Measurements from ENCODE around the gene TIMP2. TPM values are rescaled to one million over a fixed set of nuclear protein-coding genes. Genes with fewer than 3 reads are reported as not detected.

The TIMP2 gene
- total and polyA plus RNA-seq, 5 experiments from 2014 or later: 0.22 to 7.3 (median 0.75) TPM

DNA sequence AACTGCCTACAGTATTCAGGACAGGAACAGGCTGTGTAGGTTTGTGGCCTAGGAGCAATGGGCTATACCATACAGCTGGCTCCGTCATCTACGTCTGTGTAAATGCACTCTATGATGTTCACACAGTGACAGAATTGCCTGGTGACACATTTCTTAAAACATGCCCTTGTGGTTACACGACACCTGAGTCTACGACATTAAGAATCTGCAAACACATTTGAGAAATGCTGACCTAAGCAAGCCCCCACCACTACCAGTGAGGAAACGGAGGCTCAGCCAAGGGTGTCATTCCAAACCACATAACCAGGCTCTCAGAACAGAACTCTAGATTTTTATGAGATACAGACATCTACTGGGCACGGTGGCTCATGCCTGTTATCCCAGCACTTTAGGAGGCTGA, 108.1 kb downstream of the TIMP2 start:
- no peaks in the 10 kb centered on the region for H3K9me3 Mint-ChIP-seq
- peak overlapping the region; percentile 33 to 87 (median 77) for H3K4me3 Mint-ChIP-seq
- peaks cover 9 to 55% (median 43%) of the 10 kb centered on the region in 4 donors for H3K4me1 Mint-ChIP-seq
- H3K27ac Mint-ChIP-seq: peak overlapping the region; percentile 91 to 98 (median 98)
- POLR2A ChIA-PET: interaction anchor here (0.7 to 1.9 kb wide), 3 partner anchors 9 to 231 kb away, joined by 3 to 4 read pairs (median 3); no protein-coding TSS in a partner anchor
- ATAC-seq (peak; percentile 74 to 85), DNase-seq (peak in 9 of 10 donors; percentile 24 to 88 (median 78))
- no peaks in the 10 kb centered on the region for H3K27me3 Mint-ChIP-seq
- H3K36me3 Mint-ChIP-seq: peaks cover 5 to 91% (median 59%) of the 10 kb centered on the region in 3 donors

GRCh38 chr17:78815696-78816095, 109.5 kb downstream of the TIMP2 start:
- DNase-seq (no peak), ATAC-seq (no peak)
- peaks cover 5 to 91% (median 59%) of the 10 kb centered on the region in 3 donors for H3K36me3 Mint-ChIP-seq
- H3K27ac Mint-ChIP-seq: peak overlapping the region in 9 of 10 donors; percentile 31 to 89 (median 63)
- peaks cover 9 to 51% (median 41%) of the 10 kb centered on the region in 4 donors for H3K4me1 Mint-ChIP-seq
- H3K9me3 Mint-ChIP-seq: no peaks in the 10 kb centered on the region
- POLR2A ChIA-PET: interaction anchor here (1.9 kb wide), 1 partner anchor 12 kb away, joined by 4 read pairs; no protein-coding TSS in a partner anchor
- H3K4me3 Mint-ChIP-seq: peak overlapping the region in 2 of 10 donors; percentile 20 to 36
- no peaks in the 10 kb centered on the region for H3K27me3 Mint-ChIP-seq

DNA sequence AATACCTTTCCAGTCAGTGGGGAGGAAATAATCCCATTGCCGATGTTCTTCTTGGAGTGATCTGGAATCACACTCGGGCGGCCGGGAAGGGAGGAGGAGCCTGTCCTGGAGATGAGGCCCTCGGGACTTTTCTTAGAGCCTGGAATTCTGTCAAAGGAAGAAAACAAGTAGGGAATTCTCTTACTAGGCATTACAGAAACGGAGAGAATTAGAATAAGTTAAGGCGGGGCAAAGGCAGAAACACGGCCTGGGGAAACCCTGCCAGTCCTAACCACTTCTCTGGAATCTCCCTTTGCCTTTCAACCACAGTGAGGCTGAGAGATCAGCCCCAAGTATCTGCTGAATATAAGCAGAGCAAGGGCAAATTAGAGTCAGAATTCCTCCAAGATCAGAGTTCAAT, 112.3 kb downstream of the TIMP2 start:
- Mint-ChIP-seq H3K4me1 (peaks cover 5 to 32% (median 16%) of the 10 kb centered on the region in 4 donors), H3K4me3 (peak overlapping the region in 1 of 10 donors; percentile 37), H3K27ac (peak overlapping the region in 5 of 10 donors; percentile 22 to 83 (median 27)), H3K36me3 (peaks cover 13 to 95% (median 58%) of the 10 kb centered on the region in 3 donors), H3K9me3 (no peaks in the 10 kb centered on the region), H3K27me3 (no peaks in the 10 kb centered on the region)
- POLR2A ChIA-PET: no interaction called here
- DNase-seq (no peak), ATAC-seq (no peak)

- H3K36me3 Mint-ChIP-seq: peaks cover 12 to 94% (median 49%) of the 10 kb centered on the region in 3 donors
- no peaks in the 10 kb centered on the region for H3K27me3 Mint-ChIP-seq
- H3K4me3 Mint-ChIP-seq: no peak overlapping the region
- POLR2A ChIA-PET: interaction anchor here (1.0 to 1.2 kb wide), 2 partner anchors 10 to 11 kb away, joined by 3 to 4 read pairs; no protein-coding TSS in a partner anchor
- H3K27ac Mint-ChIP-seq: peak overlapping the region in 9 of 10 donors; percentile 11 to 97 (median 66)
- H3K4me1 Mint-ChIP-seq: peaks cover 14 to 48% (median 35%) of the 10 kb centered on the region in 4 donors
- no peak for DNase-seq
- H3K9me3 Mint-ChIP-seq: no peaks in the 10 kb centered on the region
- ATAC-seq: no peak
Observed at GRCh38 chr17:78808163-78808562, 117.0 kb downstream of the TIMP2 start.

DNA sequence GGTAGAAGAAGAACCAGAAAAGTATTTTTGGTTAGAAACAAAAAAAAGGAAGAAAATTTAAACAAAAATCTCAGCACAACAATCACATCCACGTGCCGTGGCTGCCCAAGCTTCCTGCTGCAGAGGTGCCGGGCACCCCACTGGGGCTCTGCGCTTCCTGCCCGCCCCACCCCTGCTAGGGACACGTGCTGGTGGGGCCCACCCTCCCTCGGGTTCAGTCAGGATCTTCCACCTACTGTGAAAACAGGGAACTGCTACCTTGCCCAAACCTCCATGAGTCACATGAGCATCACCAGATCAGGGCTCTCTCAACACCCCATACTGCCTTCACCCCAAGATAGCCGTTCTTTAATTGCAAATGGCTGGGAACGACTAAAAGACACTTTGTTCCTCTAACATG, 118.7 kb downstream of the TIMP2 start:
- POLR2A ChIA-PET: interaction anchor here (0.5 to 9.1 kb wide), 3 partner anchors 16 to 28 kb away, joined by 3 to 49 read pairs (median 3); no protein-coding TSS in a partner anchor
- peaks cover 17 to 54% (median 41%) of the 10 kb centered on the region in 4 donors for H3K4me1 Mint-ChIP-seq

DNA sequence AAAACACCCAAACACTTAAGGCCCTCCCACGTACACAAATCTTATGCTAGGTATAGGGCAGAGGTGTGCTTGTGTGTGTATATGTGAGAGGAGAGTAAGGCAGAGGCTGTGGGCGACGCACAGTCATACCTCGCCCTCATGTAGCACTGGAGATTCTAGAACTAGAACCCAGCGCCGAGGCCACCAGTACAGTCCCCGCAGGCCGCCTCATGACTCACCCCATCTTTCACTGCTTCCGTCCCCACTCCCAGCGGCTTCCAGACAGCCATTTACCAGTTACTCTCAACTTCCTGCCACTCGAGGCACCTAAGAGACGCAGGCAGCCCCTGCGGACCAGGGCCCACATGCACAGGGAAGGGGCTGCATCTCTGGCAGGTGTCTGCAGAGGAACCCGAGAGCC, 119.9 kb downstream of the TIMP2 start:
- POLR2A ChIA-PET: interaction anchor here (0.7 to 9.1 kb wide), 2 partner anchors 15 to 19 kb away, joined by 3 to 49 read pairs; no protein-coding TSS in a partner anchor
- ATAC-seq (peak in 1 of 2 donors; percentile 26), DNase-seq (peak in 1 of 10 donors; percentile 19)
- H3K27me3 Mint-ChIP-seq: no peaks in the 10 kb centered on the region
- H3K27ac Mint-ChIP-seq: peak overlapping the region; percentile 43 to 97 (median 91)
- peak overlapping the region in 5 of 10 donors; percentile 44 to 82 (median 62) for H3K4me3 Mint-ChIP-seq
- H3K36me3 Mint-ChIP-seq: peaks cover 12 to 85% (median 33%) of the 10 kb centered on the region in 3 donors
- H3K9me3 Mint-ChIP-seq: no peaks in the 10 kb centered on the region
- H3K4me1 Mint-ChIP-seq: peaks cover 20 to 57% (median 45%) of the 10 kb centered on the region in 4 donors

More for the DNA sequence above, 118.7 kb downstream of the TIMP2 start:
- peak overlapping the region in 7 of 10 donors; percentile 28 to 70 (median 49) for H3K4me3 Mint-ChIP-seq
- ATAC-seq (peak; percentile 41 to 72), DNase-seq (peak in 8 of 10 donors; percentile 21 to 78 (median 56))
- peak overlapping the region; percentile 76 to 97 (median 91) for H3K27ac Mint-ChIP-seq
- H3K9me3 Mint-ChIP-seq: no peaks in the 10 kb centered on the region
- H3K36me3 Mint-ChIP-seq: peaks cover 12 to 89% (median 38%) of the 10 kb centered on the region in 3 donors
- H3K27me3 Mint-ChIP-seq: no peaks in the 10 kb centered on the region

DNA sequence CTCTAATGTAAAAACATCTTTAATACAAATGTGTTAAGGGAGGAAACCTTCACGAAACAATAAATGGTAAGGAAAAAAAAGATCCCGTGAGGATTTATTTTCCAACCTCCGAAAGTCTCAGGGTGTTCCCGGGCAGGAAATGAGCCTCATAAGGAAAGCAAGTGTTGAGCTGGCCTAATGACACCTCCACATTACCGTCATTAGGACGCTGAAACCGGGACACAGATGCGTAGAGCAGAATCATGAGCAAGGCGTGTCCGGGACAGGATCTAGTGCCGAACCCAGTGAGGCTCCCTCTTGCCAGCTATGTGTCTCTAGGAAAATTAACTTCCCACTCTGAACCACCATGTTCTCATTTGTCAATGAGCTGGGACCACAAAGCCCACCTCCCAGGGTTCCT, 120.4 kb downstream of the TIMP2 start:
- Mint-ChIP-seq H3K9me3 (no peaks in the 10 kb centered on the region), H3K36me3 (peaks cover 12 to 85% (median 36%) of the 10 kb centered on the region in 3 donors), H3K27me3 (no peaks in the 10 kb centered on the region), H3K4me3 (peak overlapping the region in 7 of 10 donors; percentile 7 to 82 (median 50)), H3K4me1 (peaks cover 22 to 62% (median 47%) of the 10 kb centered on the region in 4 donors), H3K27ac (peak overlapping the region in 8 of 10 donors; percentile 43 to 97 (median 91))
- no peak for ATAC-seq
- DNase-seq: no peak
- POLR2A ChIA-PET: interaction anchor here (0.7 to 9.1 kb wide), 4 partner anchors 7 to 205 kb away, joined by 5 to 49 read pairs (median 8); partner anchors contain the start of gene CANT1

DNA sequence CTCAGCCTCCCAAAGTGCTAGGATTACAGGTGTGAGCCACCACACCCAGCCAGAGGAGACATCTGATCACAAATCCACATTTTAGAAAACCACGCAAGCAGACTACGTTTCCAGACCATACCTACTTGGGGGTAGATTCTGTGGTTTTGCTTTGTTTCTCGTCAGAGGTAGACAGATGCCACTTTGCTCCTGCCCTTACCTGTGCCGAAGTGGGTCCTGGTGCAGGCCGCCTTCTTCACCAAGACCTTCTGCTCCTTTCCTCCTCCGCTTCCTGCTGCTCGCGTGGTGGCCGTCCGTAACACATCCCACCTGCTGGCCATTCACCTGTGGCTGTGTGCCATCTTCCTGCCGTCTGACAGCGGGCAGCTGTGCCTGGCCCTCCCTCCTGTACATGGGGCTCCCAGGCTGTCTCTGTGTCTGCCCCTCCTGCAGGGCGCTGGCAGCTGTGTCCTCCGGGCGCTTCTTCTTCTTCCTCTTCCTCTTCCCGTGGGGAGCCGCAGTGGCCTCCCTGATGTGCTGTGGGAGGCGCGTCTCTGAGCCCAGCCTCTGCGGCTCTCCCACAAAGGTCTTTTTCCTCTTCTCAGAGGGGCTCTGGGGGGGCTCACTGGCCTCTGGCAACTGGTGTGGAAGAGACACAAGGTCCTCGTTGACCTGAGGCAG, 121.9 kb downstream of the TIMP2 start:
- H3K4me1 Mint-ChIP-seq: peaks cover 34 to 74% (median 61%) of the 10 kb centered on the region in 4 donors
- peaks cover 11 to 84% (median 44%) of the 10 kb centered on the region in 3 donors for H3K36me3 Mint-ChIP-seq
- peak; percentile 35 to 52 for ATAC-seq
- H3K27ac Mint-ChIP-seq: peak overlapping the region; percentile 81 to 97 (median 94)
- no peaks in the 10 kb centered on the region for H3K27me3 Mint-ChIP-seq
- no peaks in the 10 kb centered on the region for H3K9me3 Mint-ChIP-seq
- peak overlapping the region; percentile 24 to 83 (median 76) for H3K4me3 Mint-ChIP-seq
- POLR2A ChIA-PET: interaction anchor here (0.8 to 9.1 kb wide), 4 partner anchors 13 to 54 kb away, joined by 3 to 49 read pairs (median 4); no protein-coding TSS in a partner anchor
- DNase-seq: peak in 3 of 10 donors; percentile 48 to 62 (median 52)

Other genes with a start within 250 kb of the TIMP2 start
- 100 to 1,000 TPM; 415 to 423 TPM for gene CYTH1, start 143.1 kb downstream of the TIMP2 start, total RNA-seq
- 100 to 1,000 TPM; 220 to 320 (median 243) TPM for gene CYTH1, start 143.1 kb downstream of the TIMP2 start, polyA plus RNA-seq
- gene USP36, start 84.6 kb downstream of the TIMP2 start, total RNA-seq: 100 to 1,000 TPM; 151 to 156 TPM
- gene USP36, start 84.6 kb downstream of the TIMP2 start, polyA plus RNA-seq: 10 to 100 TPM; 27.5 to 45.1 (median 36.7) TPM
- gene CEP295NL, start 22.2 kb downstream of the TIMP2 start, total RNA-seq: under 1 TPM in 1 of 2 experiments, not detected in 1; 0.86 TPM
- gene CEP295NL, start 22.2 kb downstream of the TIMP2 start, polyA plus RNA-seq: not detected
- 10 to 100 TPM; 50.5 to 54.4 TPM for gene LGALS3BP, start 54.5 kb upstream of the TIMP2 start, total RNA-seq
- gene LGALS3BP, start 54.5 kb upstream of the TIMP2 start, polyA plus RNA-seq: 10 to 100 TPM; 51.5 to 90.6 (median 88.6) TPM
- 10 to 100 TPM; 30.5 to 34.6 TPM for gene CANT1, start 84.4 kb upstream of the TIMP2 start, total RNA-seq
- gene CANT1, start 84.4 kb upstream of the TIMP2 start, polyA plus RNA-seq: 1 to 10 TPM; 6.1 to 9.4 (median 6.2) TPM
- not detected for gene C1QTNF1, start 98.8 kb upstream of the TIMP2 start, total RNA-seq
- not detected for gene C1QTNF1, start 98.8 kb upstream of the TIMP2 start, polyA plus RNA-seq
- gene ENGASE, start 149.4 kb upstream of the TIMP2 start, total RNA-seq: 100 to 1,000 TPM; 162 to 165 TPM
- gene ENGASE, start 149.4 kb upstream of the TIMP2 start, polyA plus RNA-seq: 1 to 10 TPM; 1.6 to 6.2 (median 3.9) TPM

Data from naive thymus-derived CD8-positive, alpha-beta T cell (primary cell).